Medulla oblongata (tissue), 1 donor: ENCODE results near the gene CD28.
"Not testable (repeated sequence)": the region's sequence is repeated elsewhere in the genome, so short reads cannot be mapped to it uniquely, and the experiment has no call there.

Experiments used
- DNase-seq: peaks from one replicate; pipeline ENCODE4 v3.0.0-alpha.2; 2015; ENCODE audit errors: extremely low spot score

Gene CD28

GRCh38 chr2:203685789-203686420 lies 20.5 kb upstream of the CD28 start:
- no peak for DNase-seq

GRCh38 chr2:203687165-203687564 lies 19.3 kb upstream of the CD28 start:
- DNase-seq = no peak

GRCh38 chr2:203688798-203689197 lies 17.6 kb upstream of the CD28 start:
- DNase-seq = peak; percentile 49

- no peak for DNase-seq
These were observed 16.9 kb upstream of the CD28 start for GRCh38 chr2:203689426-203690116.

- no peak for DNase-seq
These were observed 16.4 kb upstream of the CD28 start for GRCh38 chr2:203690117-203690431.

- no peak for DNase-seq
These were observed 15.9 kb upstream of the CD28 start for GRCh38 chr2:203690441-203691047.

- DNase-seq = no peak
These were observed 15.3 kb upstream of the CD28 start for GRCh38 chr2:203691149-203691548.

GRCh38 chr2:203692031-203692710 lies 14.3 kb upstream of the CD28 start:
- no peak for DNase-seq

GRCh38 chr2:203693242-203693879 lies 13.1 kb upstream of the CD28 start:
- no peak for DNase-seq

- DNase-seq = no peak
These were observed 12.2 kb upstream of the CD28 start for GRCh38 chr2:203694191-203694590.

GRCh38 chr2:203697190-203697589 lies 9.2 kb upstream of the CD28 start:
- no peak for DNase-seq

GRCh38 chr2:203697763-203698162 lies 8.7 kb upstream of the CD28 start:
- DNase-seq = not testable (repeated sequence)

- DNase-seq = not testable (repeated sequence)
These were observed 8.0 kb upstream of the CD28 start for GRCh38 chr2:203698410-203698809.

- no peak for DNase-seq
These were observed 2.0 kb upstream of the CD28 start for GRCh38 chr2:203704430-203704829.

- no peak for DNase-seq
These were observed 1.3 kb upstream of the CD28 start for GRCh38 chr2:203705178-203705577.

- DNase-seq = no peak
These were observed 1.1 kb downstream of the CD28 start for GRCh38 chr2:203707530-203707929.

GRCh38 chr2:203708846-203709396 lies 2.5 kb downstream of the CD28 start:
- DNase-seq = no peak

- no peak for DNase-seq
These were observed 3.1 kb downstream of the CD28 start for GRCh38 chr2:203709416-203710040.

- DNase-seq = no peak
These were observed 3.8 kb downstream of the CD28 start for GRCh38 chr2:203710226-203710625.

- no peak for DNase-seq
These were observed 4.5 kb downstream of the CD28 start for GRCh38 chr2:203710952-203711351.

GRCh38 chr2:203711399-203711798 lies 5.0 kb downstream of the CD28 start:
- no peak for DNase-seq

GRCh38 chr2:203713381-203713780 lies 6.9 kb downstream of the CD28 start:
- DNase-seq = no peak
